HG03135 (cell line): ENCODE results near the gene ABTB1.

Experiments used
- ATAC-seq: cut with Tn5 transposase; IDR thresholded peaks from one replicate; pipeline ENCODE4 v1.9.1; 2021; ENCODE audit warnings: mild to moderate bottlenecking, moderate library complexity; ENCODE audit not compliant: unreplicated experiment

Gene ABTB1

GRCh38 chr3:127717357-127718244 lies 44.8 kb downstream of the ABTB1 start:
- no peak for ATAC-seq

GRCh38 chr3:127718245-127718915 lies 45.6 kb downstream of the ABTB1 start:
- no peak for ATAC-seq

- no peak for ATAC-seq
These were observed 46.2 kb downstream of the ABTB1 start for GRCh38 chr3:127718916-127719290.

- no peak for ATAC-seq
These were observed 46.6 kb downstream of the ABTB1 start for GRCh38 chr3:127719369-127719768.

GRCh38 chr3:127720161-127720823 lies 47.5 kb downstream of the ABTB1 start:
- no peak for ATAC-seq

GRCh38 chr3:127720985-127721935 lies 48.5 kb downstream of the ABTB1 start:
- no peak for ATAC-seq

- ATAC-seq = no peak
These were observed 49.5 kb downstream of the ABTB1 start for GRCh38 chr3:127722091-127722784.

- no peak for ATAC-seq
These were observed 50.3 kb downstream of the ABTB1 start for GRCh38 chr3:127723011-127723567.

GRCh38 chr3:127726894-127727293 lies 54.1 kb downstream of the ABTB1 start:
- no peak for ATAC-seq

GRCh38 chr3:127728417-127729015 lies 55.8 kb downstream of the ABTB1 start:
- no peak for ATAC-seq

GRCh38 chr3:127729556-127730056 lies 56.9 kb downstream of the ABTB1 start:
- ATAC-seq = no peak

- ATAC-seq = no peak
These were observed 57.4 kb downstream of the ABTB1 start for GRCh38 chr3:127730171-127730570.
